ENCODE data around the gene MATR3.

Gene MATR3

DNA sequence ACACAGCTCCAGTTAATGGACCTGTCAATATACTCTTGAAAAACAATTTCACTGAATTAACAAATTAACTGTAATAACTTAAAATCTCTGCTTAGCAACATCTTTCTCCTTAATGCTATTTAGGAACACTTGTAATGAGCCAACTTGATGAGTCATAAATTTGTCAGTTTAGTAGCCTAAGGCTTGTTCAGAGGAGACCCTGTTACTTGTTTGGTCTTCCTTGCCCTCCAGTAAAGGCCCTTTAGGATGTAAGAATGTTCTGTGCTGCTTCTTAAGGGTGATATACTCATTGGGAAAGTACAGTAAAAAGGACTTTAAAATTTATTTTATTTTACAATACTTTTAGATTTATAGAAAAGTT lies 11.4 kb upstream of the MATR3 start:
- ChIA-PET POLR2A (interaction anchor here (2.8 kb wide), 1 partner anchor 11 kb away, joined by 28 read pairs; the partner anchor contains the start of gene MATR3), CTCF (interaction anchor here (1.0 kb wide), 1 partner anchor 12 kb away, joined by 3 read pairs; no protein-coding TSS in a partner anchor)
- TF ChIP-seq L3MBTL2 (conservative IDR thresholded peaks at IDR 0.05) (no peak), HDGF (IDR thresholded peaks at IDR 0.05; ENCODE audit: borderline replicate concordance) (no peak), ARNT (IDR thresholded peaks at IDR 0.05) (no peak), BHLHE40 (IDR thresholded peaks at IDR 0.05; ENCODE audit: borderline replicate concordance) (no peak), LEF1 (IDR thresholded peaks at IDR 0.05; ENCODE audit: borderline replicate concordance) (no peak)
- DNase-seq (ENCODE audit: extremely low spot score): no peak

DNA sequence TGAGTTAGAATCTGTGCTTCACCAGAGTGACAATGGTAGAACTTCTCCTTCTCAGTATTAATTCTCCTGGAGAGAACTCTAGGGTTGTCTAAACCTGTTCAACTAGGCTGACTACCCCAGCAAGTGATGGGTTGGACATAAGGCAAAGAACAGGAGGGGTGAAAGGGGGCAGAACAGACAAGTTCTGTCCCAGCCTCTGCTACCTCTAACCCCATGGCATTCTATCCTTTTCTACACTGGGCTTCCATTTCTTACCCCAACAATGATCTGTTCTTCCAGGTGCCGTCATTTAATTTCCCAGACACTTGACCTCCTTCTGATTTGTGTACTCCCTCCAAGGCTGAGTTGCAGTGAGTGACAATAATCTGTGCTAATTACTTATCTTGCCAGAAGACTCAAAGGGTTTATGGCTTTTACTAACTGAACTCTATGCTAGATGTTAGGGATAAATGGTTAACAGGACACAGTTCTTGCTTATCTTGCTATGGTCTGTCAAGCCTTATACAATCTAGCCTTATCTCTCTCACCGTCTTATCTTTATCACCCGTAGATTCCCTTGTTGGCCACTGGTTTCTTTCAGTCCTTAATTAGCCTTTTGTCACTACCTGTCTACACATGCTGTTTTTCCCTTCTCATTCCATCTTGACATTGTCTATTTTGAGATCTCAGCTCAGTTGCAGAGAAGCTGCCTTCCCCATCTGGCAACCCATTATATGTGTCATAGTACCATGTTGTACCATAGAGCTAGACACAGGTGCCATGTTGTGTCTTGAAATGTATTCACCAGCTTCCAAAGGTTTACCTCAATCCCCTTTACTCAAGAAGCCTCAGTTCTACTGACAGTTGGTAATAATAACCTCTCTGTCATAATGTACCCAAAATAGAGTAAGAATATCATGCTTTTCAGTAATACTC lies 10.0 kb upstream of the MATR3 start:
- POLR2A ChIA-PET: no interaction called here
- DNase-seq (ENCODE audit: extremely low spot score): no peak
- TF ChIP-seq HDGF (IDR thresholded peaks at IDR 0.05; ENCODE audit: borderline replicate concordance): no peak
- no peak for TF ChIP-seq CTBP1 (IDR thresholded peaks at IDR 0.05; ENCODE audit: borderline replicate concordance)
- TF ChIP-seq FOXM1 (IDR thresholded peaks at IDR 0.05; ENCODE audit: borderline replicate concordance): no peak
- TF ChIP-seq FOXA1 (IDR thresholded peaks at IDR 0.05): no peak
- TF ChIP-seq ELF4 (IDR thresholded peaks at IDR 0.05): no peak
- no peak for TF ChIP-seq ARNT (IDR thresholded peaks at IDR 0.05)
- TF ChIP-seq L3MBTL2 (conservative IDR thresholded peaks at IDR 0.05): no peak
- CTCF ChIA-PET: no interaction called here

DNA sequence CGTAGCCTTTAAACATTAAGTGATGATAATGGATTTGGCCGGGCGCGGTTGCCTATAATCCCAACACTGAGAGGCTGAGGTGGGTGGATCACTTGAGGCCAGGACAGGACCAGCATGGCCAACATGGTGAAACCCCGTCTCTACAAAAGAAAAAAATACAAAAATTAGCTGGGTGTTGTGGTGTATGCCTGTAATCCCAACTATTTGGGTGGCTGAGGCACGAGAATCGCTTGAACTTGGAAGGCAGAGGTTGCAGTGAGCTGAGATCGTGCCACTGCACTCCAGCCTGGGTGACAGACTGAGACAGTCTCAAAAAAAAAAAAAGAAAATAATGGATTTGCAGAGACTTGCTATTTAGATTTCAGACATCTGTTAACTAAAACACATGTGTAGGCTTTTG lies 9.2 kb upstream of the MATR3 start:
- no peak for TF ChIP-seq FOXK2 (IDR thresholded peaks at IDR 0.05)
- no peak for TF ChIP-seq SUZ12 (IDR thresholded peaks at IDR 0.05)
- no peak for TF ChIP-seq NFRKB (IDR thresholded peaks at IDR 0.05)
- TF ChIP-seq, protein P1, sequence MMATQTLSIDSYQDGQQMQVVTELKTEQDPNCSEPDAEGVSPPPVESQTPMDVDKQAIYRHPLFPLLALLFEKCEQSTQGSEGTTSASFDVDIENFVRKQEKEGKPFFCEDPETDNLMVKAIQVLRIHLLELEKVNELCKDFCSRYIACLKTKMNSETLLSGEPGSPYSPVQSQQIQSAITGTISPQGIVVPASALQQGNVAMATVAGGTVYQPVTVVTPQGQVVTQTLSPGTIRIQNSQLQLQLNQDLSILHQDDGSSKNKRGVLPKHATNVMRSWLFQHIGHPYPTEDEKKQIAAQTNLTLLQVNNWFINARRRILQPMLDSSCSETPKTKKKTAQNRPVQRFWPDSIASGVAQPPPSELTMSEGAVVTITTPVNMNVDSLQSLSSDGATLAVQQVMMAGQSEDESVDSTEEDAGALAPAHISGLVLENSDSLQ (IDR thresholded peaks at IDR 0.05): no peak
- TF ChIP-seq TARDBP (IDR thresholded peaks at IDR 0.05): no peak
- no peak for TF ChIP-seq BHLHE40 (IDR thresholded peaks at IDR 0.05; ENCODE audit: borderline replicate concordance)
- no peak for TF ChIP-seq CTBP1 (IDR thresholded peaks at IDR 0.05; ENCODE audit: borderline replicate concordance)
- TF ChIP-seq LEF1 (IDR thresholded peaks at IDR 0.05; ENCODE audit: borderline replicate concordance): no peak
- TF ChIP-seq FOXA1 (IDR thresholded peaks at IDR 0.05): no peak
- no peak for TF ChIP-seq HDGF (IDR thresholded peaks at IDR 0.05; ENCODE audit: borderline replicate concordance)
- TF ChIP-seq FOXM1 (IDR thresholded peaks at IDR 0.05; ENCODE audit: borderline replicate concordance): no peak
- TF ChIP-seq ZNF384 (IDR thresholded peaks at IDR 0.05): no peak
- no peak for TF ChIP-seq L3MBTL2 (conservative IDR thresholded peaks at IDR 0.05)
- TF ChIP-seq ELF4 (IDR thresholded peaks at IDR 0.05): no peak
- no peak for TF ChIP-seq SP1 (IDR thresholded peaks at IDR 0.05)
- no peak for TF ChIP-seq ARNT (IDR thresholded peaks at IDR 0.05)
- ChIA-PET CTCF (no interaction called here), POLR2A (interaction anchor here (1.5 kb wide), 1 partner anchor 10 kb away, joined by 7 read pairs; no protein-coding TSS in a partner anchor)
- no peak for DNase-seq (ENCODE audit: extremely low spot score)

DNA sequence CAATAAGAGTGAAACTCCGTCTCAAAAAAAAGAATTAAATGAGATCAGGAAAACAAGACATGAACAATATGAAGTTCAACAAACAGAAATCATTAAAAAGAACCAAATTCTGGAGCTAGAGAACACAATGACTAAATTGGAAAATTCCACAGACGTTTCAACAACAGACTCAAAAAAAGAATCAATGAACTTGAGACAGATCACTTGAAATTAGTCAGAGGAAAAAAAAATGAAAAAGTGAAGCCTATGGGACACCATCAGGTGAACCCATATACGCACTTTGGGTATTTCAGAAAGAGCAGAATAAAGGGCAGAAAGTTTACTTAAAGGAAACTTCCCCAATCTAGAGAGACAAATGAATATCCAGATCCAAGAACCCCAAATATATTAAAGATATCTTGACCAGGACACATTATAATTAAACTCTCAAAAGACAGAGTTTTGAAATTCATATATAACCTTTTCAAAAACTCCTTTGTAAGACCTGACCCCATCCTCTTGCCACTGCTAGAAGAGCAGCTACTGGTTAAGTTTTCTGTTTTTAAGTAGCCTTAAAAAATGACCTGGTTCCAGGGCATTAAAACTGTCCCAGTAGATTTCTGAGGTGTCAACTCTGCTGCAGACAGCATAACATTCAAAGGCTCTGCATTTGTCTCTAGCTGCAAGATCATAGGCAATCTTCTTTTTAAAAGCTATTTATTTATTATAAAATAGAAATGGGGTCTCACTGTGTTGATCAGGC lies 7.7 kb upstream of the MATR3 start:
- TF ChIP-seq ARNT (IDR thresholded peaks at IDR 0.05) (no peak), TARDBP (IDR thresholded peaks at IDR 0.05) (no peak), ELF4 (IDR thresholded peaks at IDR 0.05) (0 out of 2 replicates have a peak, but pooled peaks have one; percentile 6), HDGF (IDR thresholded peaks at IDR 0.05; ENCODE audit: borderline replicate concordance) (no peak), BHLHE40 (IDR thresholded peaks at IDR 0.05; ENCODE audit: borderline replicate concordance) (no peak)
- ChIA-PET CTCF (interaction anchor here (1.4 kb wide), 1 partner anchor 8 kb away, joined by 3 read pairs; the partner anchor contains the start of gene MATR3), POLR2A (interaction anchor here (0.9 to 4.2 kb wide), 4 partner anchors 9 to 56 kb away, joined by 3 to 16 read pairs (median 5); partner anchors contain the start of gene PAIP2)
- no peak for DNase-seq (ENCODE audit: extremely low spot score)

DNA sequence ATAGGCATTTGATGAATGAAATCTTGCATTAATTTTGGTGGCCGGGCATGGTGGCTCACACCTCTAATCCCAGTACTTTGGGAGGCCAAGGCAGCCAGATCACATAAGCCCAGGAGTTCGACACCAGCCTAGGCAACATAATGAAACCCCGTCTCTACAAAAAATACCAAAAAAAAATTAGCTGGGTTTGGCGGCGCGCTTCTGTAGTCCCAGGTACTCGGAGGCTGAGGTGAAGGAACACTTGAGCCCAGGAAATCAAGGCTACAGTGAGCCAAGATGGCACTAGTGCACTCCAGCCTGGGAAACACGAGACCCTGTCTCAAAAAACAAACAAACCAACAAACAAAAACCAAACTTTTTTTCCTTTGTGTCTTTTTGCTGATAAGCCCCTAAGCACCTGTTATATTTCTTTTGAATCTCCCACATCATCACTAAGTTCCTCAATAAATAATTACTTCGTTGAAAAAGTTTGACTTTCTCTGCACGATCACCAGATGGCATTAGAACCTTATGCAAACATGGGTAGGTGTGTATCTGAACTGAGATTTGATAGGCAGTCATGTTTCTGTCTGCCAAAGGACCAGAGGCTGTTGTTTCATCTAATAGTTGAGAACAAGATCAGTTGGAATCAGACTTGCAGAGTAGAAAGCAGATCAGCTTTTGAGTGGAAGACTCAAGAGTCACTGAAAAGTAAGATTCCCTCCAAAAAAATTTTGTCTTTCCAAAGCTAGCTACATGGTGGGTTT lies 5.5 kb upstream of the MATR3 start:
- TF ChIP-seq ARNT (IDR thresholded peaks at IDR 0.05) (no peak), NFRKB (IDR thresholded peaks at IDR 0.05) (no peak), LEF1 (IDR thresholded peaks at IDR 0.05; ENCODE audit: borderline replicate concordance) (no peak), SUZ12 (IDR thresholded peaks at IDR 0.05) (no peak), CTBP1 (IDR thresholded peaks at IDR 0.05; ENCODE audit: borderline replicate concordance) (no peak), ELF4 (IDR thresholded peaks at IDR 0.05) (no peak), FOXM1 (IDR thresholded peaks at IDR 0.05; ENCODE audit: borderline replicate concordance) (no peak), ZNF384 (IDR thresholded peaks at IDR 0.05) (no peak), FOXA1 (IDR thresholded peaks at IDR 0.05) (no peak), SP1 (IDR thresholded peaks at IDR 0.05) (no peak), BHLHE40 (IDR thresholded peaks at IDR 0.05; ENCODE audit: borderline replicate concordance) (no peak), TARDBP (IDR thresholded peaks at IDR 0.05) (no peak), HDGF (IDR thresholded peaks at IDR 0.05; ENCODE audit: borderline replicate concordance) (no peak)
- TF ChIP-seq, protein P1 (IDR thresholded peaks at IDR 0.05): no peak
- DNase-seq (ENCODE audit: extremely low spot score): no peak
- CTCF ChIA-PET: interaction anchor here (0.6 kb wide), 1 partner anchor 169 kb away, joined by 3 read pairs; no protein-coding TSS in a partner anchor
- POLR2A ChIA-PET: interaction anchor here (0.6 to 4.2 kb wide), 4 partner anchors 9 to 200 kb away, joined by 3 to 16 read pairs (median 5); partner anchors contain the start of gene PAIP2

Data from HEK293T (cell line).